Epithelial cell of prostate (primary cell): ENCODE measurements around the gene NISCH.

Source experiments
- DNase-seq: peaks from one replicate; pipeline ENCODE4 v3.0.0-alpha.2; 2011; ENCODE audit warnings: low read depth, low spot score
- H3K27ac ChIP-seq: fragments of 450-650 bp; 2 replicates; pipeline ENCODE4 v1.5.1; 2017; ENCODE audit warnings: mild to moderate bottlenecking

NISCH gene

GRCh38 chr3:52455283-52456168 lies at the start of gene NISCH:
Gene NISCH, plus strand, starts transcription at chr3:52455604. Its CDS starts 38 bp downstream, at chr3:52455642.
- peak within 1 kb of the TSS; percentile 64 for H3K27ac ChIP-seq
- no peak for DNase-seq

- peak overlapping the region; percentile 98 for H3K27ac ChIP-seq
- DNase-seq: peak; percentile 90
Measured at GRCh38 chr3:52406231-52406661, 49.2 kb upstream of the NISCH start.

- peak overlapping the region; percentile 98 for H3K27ac ChIP-seq
- no peak for DNase-seq
Measured at GRCh38 chr3:52406791-52407510, 48.5 kb upstream of the NISCH start.

GRCh38 chr3:52407779-52408178 lies 47.6 kb upstream of the NISCH start:
- no peak for DNase-seq
- H3K27ac ChIP-seq: peak overlapping the region; percentile 98

GRCh38 chr3:52408466-52408865 lies 46.9 kb upstream of the NISCH start:
- no peak for DNase-seq
- peak overlapping the region; percentile 77 for H3K27ac ChIP-seq

GRCh38 chr3:52415800-52416199 lies 39.6 kb upstream of the NISCH start:
- no peak overlapping the region for H3K27ac ChIP-seq
- DNase-seq: no peak

- no peak overlapping the region for H3K27ac ChIP-seq
- no peak for DNase-seq
Measured at GRCh38 chr3:52420388-52420787, 35.0 kb upstream of the NISCH start.

GRCh38 chr3:52422669-52423068 lies 32.7 kb upstream of the NISCH start:
- DNase-seq: no peak
- H3K27ac ChIP-seq: no peak overlapping the region

- no peak overlapping the region for H3K27ac ChIP-seq
- no peak for DNase-seq
Measured at GRCh38 chr3:52423173-52423572, 32.2 kb upstream of the NISCH start.

GRCh38 chr3:52428151-52429005 lies 27.0 kb upstream of the NISCH start:
- no peak overlapping the region for H3K27ac ChIP-seq
- no peak for DNase-seq

GRCh38 chr3:52429031-52429430 lies 26.4 kb upstream of the NISCH start:
- no peak overlapping the region for H3K27ac ChIP-seq
- no peak for DNase-seq

- no peak overlapping the region for H3K27ac ChIP-seq
- DNase-seq: no peak
Measured at GRCh38 chr3:52429779-52430415, 25.5 kb upstream of the NISCH start.

- H3K27ac ChIP-seq: no peak overlapping the region
- DNase-seq: no peak
Measured at GRCh38 chr3:52430416-52430810, 25.0 kb upstream of the NISCH start.

- no peak overlapping the region for H3K27ac ChIP-seq
- DNase-seq: no peak
Measured at GRCh38 chr3:52431459-52432223, 23.8 kb upstream of the NISCH start.

GRCh38 chr3:52432225-52432624 lies 23.2 kb upstream of the NISCH start:
- no peak for DNase-seq
- no peak overlapping the region for H3K27ac ChIP-seq

- no peak for DNase-seq
- no peak overlapping the region for H3K27ac ChIP-seq
Measured at GRCh38 chr3:52432691-52433141, 22.7 kb upstream of the NISCH start.

- DNase-seq: no peak
- no peak overlapping the region for H3K27ac ChIP-seq
Measured at GRCh38 chr3:52433328-52433995, 21.9 kb upstream of the NISCH start.

- no peak for DNase-seq
- H3K27ac ChIP-seq: no peak overlapping the region
Measured at GRCh38 chr3:52433996-52434479, 21.4 kb upstream of the NISCH start.
